Left ventricle myocardium superior (tissue), 1 donor: ENCODE data around the gene TLR9. TPM values are rescaled to one million over a fixed set of nuclear protein-coding genes. Genes with fewer than 3 reads are reported as not detected.

Experiments used
- ATAC-seq: fragments of 200-7000 bp; cut with Tn5 transposase; one replicate; pipeline ENCODE4 v1.9.1; 2020; ENCODE audit warnings: mild to moderate bottlenecking, moderate library complexity
- DNase-seq: peaks from one replicate; pipeline ENCODE4 v3.0.0-alpha.2; 2020
- intact Hi-C: fragments of 100-400 bp; cut with micrococcal nuclease; formaldehyde crosslinking; loops from one replicate; pipeline ENCODE4 v1.11.0; 2022
- total RNA-seq: library from RNA; stranded (reverse); fragmentation: NEBNext Ultra II Directional; extraction: Animal tissue kit (Norgen Biotek cat#: 25700); gene quantifications from one replicate; pipeline ENCODE4 v1.2.1, GENCODE V29; 2021
- donor health status: DM: no; HTN: yes; CAD: no; lungs with severe emphysema.

The TLR9 gene
- total RNA-seq, 1 donor from 2014 or later = 0.17 TPM

DNA sequence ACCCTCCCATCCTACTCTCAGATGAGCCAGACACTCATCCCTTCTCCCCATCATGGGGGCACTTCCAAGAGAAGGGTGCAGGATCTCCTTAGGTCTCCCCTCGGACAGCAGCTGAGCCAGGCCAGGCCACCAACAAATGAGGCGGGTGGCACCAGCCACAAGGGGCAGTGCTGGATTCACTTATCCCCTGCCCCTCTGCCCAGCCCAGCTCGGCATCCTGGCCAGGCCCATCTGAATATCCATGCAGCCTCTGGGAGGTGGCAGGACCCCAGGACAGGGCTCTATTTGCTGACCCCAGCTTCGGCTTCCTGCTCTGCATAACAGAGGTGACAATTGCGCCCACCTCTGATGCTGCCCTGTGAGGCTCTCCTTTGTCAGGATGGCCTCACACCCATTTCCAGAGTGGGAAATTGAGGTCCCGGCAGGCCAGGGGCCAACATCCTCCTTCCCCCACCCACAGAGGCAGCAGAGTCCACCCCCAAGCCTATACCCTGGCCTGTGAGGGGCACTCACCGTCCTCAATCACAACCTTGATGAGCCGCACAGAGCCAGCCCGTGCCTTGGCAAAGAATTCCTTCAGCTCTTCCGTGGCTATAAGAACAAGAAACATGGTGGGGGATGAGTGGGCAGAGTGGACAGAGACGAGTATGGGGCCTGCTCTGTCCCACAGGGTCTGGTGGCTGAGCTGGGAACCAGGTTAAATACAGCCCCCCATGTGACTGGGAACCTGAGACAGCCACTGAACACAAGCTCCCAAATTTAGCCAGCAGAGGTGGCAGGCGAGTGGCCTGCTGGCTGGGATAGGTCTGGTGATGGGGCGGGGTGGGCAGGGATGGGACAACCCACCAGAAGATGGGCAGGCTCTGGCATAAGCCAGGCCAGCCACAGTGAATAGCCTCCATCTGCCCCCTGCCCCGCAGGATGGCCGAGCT, 9.3 kb upstream of the TLR9 start:
- ATAC-seq = peak; percentile 49
- peak; percentile 74 for DNase-seq
- intact Hi-C loops = no loop called here

DNA sequence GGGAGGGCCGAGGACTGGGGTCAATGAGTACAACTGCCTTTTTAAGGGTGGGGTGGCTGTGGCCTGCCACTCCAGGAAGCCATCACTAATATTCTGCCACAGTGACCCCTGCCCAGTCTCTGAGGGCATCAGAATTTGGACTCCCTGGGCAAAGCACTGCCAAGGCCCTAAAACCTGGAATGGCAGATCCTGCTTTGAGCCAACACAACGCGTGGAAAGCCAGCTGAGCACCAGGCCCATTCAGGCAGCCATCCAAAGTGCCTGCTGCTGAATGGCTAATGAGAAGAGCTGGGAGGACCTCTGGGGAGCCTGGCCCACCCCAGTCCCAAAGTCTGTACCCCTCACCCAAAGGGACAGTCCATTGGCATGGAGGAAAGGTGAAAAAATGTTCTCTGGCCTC, 8.5 kb upstream of the TLR9 start:
- intact Hi-C loops = no loop called here
- peak; percentile 41 for ATAC-seq
- peak; percentile 81 for DNase-seq

DNA sequence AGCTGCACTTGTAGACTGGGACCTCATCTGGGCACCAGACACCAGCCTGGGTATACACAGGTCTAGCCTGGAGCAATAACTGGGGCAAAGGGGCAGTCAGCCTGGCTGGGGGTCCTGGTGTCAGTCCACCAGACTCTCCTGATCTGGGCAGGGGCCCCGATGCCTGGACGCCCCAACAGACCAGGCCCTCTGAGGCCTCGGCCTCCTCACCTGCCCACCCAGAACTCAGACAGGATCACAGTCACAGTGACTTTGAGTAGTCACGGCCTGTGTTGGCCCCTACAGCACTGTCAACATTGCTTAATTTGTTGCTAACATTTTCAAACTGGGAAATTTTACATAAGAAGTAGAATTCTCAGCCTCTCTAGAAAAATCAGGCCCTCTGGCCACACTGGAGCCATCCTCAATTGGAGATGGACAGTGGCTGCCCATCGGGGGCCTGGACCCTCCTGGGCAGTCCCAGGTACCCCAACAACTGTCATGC, 7.7 kb upstream of the TLR9 start:
- ATAC-seq (no peak), DNase-seq (no peak)
- intact Hi-C loops = no loop called here

DNA sequence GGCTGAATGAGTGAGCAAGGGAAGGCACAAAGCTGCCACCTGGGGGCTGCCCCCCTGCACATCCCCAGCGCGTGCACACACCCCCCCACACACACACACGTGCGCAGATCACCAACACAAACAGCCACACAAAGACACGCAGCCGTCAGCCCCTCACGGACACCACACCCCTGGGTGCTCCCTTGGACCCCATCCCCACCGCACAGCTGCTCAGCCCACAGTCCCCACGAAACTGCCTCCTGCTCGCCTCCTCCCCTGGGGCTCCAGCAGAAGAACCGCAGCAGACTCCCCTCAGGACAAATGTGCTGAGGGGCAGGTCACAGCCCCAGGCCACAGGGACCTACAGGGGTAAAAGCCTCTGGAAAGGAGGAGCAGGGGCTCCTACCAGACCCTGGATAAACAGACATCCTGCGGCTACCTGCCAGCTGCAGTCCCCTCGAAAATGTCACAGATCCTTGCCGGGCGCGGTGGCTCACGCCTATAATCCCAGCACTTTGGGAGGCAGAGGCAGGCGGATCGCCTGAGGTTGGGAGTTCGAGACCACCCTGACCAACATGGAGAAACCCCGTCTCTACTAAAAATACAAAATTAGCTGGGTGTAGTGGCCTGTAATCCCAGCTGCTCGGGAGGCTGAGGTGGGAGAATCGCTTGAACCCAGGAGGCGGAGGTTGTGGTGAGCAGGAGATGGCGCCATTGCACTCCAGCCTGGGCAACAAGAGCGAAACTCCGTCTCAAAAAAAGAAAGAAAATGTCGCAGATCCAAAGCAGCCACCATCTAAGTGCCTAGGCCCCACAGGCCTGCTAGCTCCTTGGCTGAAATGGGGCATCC, 7.0 kb upstream of the TLR9 start:
- intact Hi-C loops = no loop called here
- DNase-seq (no peak), ATAC-seq (no peak)

DNA sequence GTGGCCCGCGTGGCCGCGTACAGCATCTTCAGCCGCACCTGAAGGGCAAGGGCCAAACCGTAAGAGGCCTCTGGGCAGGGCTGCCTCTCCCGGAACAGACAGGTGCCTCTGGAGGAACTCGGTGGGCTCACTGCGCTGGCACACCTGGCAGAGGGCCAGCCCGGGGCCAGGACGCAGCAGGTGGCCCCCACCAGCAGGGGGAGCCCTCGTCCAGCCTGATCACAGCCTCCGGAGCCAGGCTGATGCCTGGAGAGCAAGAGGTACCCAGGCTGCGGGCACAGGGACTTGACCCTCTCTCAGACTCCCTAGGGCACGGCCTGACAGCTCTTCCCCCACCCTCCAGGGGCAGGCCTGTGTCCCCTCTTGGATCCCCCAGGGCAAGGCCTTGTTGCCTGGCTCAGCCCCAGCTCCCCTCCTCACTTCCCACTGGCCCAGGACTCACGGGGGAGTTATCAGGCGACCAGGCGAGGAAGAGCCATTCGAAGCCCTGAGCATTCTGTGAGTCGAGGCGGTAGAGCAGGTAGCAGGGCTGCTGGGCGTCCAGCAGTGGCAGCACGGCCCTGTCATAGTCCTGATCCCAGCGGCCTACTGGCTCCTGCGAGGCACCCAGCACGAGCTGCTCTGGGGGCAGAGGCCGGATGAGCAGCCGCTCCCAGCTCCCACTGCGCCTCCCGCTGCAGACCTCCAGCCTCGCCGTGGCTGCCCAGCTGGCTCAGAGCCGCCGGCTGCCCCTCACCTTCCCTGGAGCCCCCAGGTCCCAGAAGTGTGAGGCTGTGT, 6.2 kb upstream of the TLR9 start:
- peak; percentile 6 for ATAC-seq
- DNase-seq = peak; percentile 87
- intact Hi-C loops = no loop called here

DNA sequence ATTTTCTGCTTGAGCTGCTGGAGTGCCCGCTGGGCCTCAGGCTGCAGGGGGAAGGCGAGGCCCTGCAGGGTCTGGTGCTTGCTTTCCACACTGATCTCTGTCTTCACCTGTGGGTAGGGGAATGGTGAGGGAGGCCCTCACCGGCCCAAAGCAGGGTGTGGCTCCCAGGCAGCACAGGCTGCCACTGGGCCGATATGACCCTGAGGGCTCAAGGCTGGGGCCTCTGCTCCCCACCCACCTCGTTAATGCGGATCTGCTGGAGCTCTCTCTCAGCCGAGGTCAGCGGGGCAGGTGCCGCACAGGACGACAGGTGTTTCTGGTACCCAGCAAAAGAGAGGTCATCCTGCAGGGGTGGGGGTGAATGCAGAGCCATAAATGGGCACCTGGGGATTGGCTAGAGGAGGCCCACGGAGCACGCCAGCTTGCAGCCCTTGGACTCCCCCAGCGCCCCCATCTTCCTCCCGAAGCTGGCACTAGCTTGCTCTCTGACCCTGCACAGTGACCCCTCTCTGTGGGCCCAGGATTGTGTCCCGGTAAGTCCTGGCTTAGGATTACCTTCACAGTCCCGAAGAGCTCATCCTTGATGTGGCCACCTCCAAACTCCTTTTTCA, 5.5 kb upstream of the TLR9 start:
- intact Hi-C loops = no loop called here
- ATAC-seq = no peak
- no peak for DNase-seq

DNA sequence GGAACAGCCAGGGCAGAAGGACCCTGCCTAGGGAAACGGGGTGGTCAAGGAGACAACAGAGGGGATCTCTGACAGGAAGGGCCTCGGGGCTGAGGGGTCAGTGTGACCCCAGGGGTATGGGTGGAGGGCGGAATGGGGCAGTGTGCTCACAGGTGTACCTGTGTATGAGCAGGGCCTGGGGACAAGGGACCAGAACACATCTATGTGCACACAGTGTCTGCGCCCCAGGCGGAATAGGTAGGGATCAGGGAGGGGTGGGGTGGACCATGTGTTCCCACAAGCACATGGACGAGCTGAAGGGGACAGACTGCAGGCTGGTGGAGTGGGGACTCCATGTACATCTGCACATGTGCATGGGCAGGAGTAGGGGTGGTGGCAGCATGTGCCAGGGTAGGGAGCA, 5.0 kb upstream of the TLR9 start:
- DNase-seq = no peak
- intact Hi-C loops = no loop called here
- no peak for ATAC-seq

DNA sequence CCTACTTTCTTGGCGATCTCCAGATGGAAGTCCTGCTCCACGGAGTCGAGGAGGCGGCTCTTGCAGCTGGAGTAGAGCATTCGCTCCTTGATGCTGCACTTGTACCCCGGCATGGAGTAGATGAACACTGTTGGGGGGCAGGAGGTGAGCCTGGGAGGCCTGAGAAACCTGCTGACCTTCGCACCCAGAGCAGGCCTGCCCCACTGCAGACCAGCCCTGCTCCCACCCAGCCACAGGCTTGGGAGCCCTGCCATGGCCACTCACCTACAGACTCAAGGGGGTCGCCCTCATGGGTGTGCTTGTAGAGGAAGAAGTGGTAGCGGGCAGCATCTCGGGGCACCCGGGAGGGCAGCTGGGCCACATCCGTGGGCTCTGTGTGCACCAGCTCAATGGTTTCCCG, 4.2 kb upstream of the TLR9 start:
- no peak for ATAC-seq
- intact Hi-C loops = no loop called here
- no peak for DNase-seq

DNA sequence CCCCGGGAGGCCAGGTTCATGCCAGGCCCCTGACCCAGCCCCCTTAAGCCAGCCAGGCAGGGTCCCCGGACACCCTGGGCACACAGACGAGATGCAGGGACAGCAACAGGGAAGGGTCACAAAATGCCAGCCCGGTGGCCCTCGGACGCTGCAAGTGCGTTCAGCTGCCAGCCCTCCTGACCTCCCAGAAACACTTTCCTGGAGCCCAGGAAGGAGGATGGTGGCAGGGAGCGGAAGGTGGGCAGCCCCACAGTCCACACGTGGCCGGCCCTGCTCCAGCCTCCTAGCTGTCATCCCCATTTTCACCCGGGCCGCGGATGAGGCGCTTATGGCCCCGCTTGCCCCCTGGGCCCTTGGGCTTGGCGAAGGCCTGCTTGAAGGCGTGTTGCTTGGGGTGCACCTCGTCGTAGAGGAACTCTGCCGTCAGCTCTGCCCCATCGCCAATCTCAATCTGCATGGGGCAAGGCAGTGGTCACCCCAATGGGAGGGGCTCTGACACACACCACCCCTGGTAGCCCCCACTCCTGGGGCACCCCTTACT, 3.4 kb upstream of the TLR9 start:
- intact Hi-C loops = no loop called here
- ATAC-seq = no peak
- no peak for DNase-seq

DNA sequence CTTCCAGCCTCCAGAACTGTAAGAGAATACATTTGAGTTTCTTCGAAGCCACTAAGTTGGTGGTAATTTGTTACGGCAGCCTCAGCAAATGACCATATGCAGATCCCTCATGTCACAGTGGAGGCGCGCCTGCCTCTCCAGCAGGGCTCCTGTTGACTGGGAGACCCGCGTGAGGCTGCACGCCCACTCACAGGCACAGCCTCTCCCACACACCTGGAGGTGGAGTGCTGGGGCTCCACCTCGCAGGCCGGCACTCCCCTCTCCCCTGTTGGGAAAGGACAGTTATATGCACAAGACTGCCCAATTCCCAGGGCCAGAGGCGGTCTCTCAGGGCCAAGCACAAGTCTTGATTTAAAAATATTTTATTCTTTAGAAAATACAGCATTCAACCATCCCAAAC, 2.8 kb upstream of the TLR9 start:
- intact Hi-C loops = no loop called here
- DNase-seq (no peak), ATAC-seq (no peak)

DNA sequence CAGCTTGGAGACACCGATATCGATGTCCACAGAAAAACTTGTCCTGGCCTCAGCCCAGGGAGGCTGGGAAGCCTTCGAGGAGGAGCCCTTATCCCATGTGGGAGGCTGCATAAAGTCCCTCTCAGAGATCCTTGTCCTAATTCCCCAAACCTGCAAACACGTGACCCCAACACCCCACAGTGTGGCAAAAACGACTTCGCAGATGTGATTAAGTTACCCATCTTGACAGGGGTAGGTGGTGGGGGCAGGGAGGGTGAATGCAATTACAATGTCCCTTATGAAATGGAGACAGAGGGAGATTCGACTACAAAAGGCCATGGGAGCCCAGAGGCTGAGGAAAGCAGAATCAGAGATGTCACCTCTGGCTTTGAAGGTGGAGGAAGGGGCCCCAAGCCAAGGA, 2.3 kb upstream of the TLR9 start:
- intact Hi-C loops = no loop called here
- no peak for DNase-seq

DNA sequence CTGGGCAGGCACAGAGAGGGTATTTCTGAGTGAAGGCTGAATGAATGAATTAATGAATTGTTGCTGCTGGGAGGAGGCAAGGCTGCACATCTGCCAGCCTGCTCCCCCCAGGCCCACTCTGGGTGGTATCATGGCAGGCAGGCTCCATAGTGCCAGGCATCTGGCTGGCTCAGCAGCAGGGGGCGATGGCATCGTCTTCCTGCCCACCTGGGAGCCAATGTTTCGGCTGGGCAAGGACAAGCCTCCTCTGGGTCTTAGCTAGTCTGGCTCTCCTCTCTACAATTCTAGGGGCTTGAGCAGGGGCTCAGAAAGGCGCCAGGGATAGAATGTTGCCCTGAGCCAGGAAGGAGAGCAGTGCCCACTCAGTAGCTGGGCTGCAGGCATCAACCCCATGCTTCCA, 1.7 kb upstream of the TLR9 start:
- no peak for DNase-seq
- intact Hi-C loops = no loop called here
- no peak for ATAC-seq

More for the DNA sequence above, 2.3 kb upstream of the TLR9 start:
- no peak for ATAC-seq

DNA sequence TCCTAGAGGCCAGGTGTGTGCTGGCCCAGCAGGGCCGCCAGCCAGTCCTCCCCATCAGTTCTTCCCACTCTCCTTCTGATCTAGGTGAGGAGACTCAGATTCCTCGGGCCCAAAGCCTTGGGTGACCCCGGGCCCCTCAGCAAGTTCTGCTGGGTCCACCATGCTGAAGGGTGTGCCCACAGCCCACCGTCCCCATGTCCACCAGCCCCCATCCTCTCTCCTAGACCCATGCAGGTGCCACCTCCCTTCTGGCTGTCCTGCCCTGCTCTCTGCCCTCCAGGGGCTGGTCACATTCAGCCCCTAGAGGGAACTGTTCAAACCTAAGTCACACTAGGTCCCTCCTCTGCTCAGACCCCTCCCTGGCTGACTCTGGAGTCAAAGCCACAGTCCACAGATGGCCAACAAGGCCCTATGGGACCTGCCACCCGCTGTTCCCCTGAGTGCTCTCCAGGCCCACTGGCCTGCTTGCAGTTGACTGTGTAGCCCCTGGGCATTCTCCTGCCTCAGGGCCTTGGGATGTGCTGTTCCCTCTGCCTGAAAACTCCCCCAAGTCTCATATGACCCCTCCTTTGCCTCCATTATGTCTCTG, 878 bp upstream of the TLR9 start:
- DNase-seq (no peak), ATAC-seq (no peak)
- intact Hi-C loops = no loop called here

DNA sequence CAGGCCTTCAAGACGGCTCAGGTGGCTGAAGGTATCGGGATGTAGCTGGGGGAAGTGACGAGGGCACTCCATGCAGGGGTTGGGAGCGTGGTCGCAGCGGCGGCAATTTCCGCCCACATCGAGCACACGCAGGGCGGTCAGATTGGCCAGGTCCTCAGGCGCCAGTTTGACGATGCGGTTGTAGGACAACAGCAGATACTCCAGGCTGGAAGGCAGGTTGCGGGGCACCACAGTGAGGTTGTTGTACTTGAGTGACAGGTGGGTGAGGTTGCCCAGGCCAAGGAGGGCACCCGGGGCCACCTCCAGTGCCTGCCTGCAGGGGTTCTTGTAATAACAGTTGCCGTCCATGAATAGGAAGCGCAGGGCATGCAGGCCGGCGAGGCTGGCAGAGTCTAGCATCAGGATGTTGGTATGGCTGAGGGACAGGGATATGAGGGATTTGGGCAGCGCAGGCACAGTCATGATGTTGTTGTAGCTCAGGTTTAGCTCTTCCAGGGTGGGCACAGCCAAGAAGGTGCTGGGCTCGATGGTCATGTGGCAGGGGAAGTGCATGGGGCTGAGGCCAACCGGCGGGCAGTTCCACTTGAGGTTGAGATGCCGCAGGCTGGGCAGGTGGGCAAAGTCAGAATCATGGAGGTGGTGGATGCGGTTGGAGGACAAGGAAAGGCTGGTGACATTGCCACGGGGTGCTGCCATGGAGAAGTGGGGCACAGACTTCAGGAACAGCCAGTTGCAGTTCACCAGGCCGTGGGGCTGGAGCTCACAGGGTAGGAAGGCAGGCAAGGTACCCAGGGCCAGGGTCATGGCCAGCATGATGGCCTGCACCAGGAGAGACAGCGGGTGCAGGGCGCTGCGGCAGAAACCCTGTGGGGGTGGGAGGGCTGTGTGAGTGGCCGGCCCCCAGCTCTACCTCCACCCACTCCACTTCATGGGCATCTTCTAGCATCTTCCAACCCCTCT, 1.7 kb downstream of the TLR9 start:
- DNase-seq (no peak), ATAC-seq (no peak)
- intact Hi-C loops = no loop called here

DNA sequence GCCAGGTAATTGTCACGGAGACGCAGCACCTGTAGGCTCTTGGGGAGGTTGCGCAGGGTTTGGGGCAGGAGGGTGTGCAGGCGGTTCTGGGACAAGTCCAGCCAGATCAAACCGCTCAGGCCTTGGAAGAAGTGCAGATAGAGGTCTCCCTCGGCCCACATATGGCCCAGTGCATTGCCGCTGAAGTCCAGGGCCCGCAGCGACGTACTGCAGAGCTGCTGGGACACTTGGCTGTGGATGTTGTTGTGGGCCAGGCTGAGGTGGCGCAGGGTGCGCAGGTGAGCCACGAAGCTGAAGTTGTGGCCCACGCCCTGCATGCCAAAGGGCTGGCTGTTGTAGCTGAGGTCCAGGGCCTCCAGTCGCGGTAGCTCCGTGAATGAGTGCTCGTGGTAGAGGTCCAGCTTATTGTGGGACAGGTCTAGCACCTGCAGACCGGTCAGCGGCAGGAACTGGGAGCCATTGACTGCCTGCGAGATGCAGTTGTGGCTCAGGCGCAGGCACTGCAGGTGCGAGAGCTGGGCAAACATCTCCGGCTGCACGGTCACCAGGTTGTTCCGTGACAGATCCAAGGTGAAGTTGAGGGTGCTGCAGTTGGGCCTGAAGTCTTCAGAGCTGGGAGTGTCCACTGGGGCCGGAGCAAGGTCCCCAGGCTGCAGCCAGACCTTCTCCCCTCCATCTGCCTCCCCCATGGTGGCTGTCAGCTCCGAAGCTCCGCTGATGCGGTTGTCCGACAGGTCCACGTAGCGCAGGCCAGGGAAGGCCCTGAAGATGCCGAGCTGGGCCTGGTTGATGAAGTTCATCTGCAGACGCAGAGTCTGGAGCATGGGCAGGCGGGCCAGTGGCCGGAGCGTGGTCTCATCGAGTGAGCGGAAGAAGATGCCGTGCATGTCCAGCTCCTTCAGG, 2.9 kb downstream of the TLR9 start:
- DNase-seq (no peak), ATAC-seq (no peak)
- intact Hi-C loops = no loop called here

DNA sequence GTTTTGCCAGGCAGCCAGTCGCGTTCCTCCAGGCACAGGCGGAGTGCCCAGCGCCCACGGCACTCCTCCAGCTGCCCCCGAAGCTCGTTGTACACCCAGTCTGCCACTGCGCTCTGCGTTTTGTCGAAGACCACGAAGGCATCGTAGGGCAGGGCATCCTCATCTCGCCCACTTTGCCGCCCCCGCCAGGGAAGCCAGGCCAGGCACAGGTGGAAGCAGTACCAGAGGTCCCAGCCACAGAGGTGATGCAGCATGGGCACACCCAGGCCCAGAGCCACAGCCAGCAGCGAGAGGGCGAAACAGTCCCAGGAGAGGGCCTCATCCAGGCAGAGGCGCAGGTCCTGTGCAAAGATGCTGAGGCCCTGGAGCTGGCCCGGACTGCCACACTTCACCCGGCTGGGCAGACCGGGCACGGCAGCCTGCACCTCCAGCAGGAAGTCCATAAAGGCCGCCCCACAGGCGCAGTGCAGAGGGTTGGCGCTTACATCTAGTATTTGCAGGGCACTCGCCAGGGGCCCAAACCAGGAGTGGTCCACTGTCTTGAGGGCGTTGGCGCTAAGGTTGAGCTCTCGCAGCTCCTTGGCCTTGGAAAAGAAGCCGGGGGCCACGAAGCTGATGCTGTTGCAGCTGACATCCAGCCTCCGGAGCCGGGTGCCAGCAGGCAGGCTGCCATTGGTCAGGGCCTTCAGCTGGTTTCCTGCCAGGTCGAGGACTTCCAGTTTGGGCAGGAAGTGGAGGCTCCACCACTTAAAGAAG, 3.7 kb downstream of the TLR9 start:
- ATAC-seq (no peak), DNase-seq (peak; percentile 69)
- intact Hi-C loops = no loop called here
